Activated CD4-positive, alpha-beta memory T cell treated with anti-CD3 and anti-CD28 coated beads for 36 hours (primary cell): Measurements from ENCODE around the gene GRK5. TPM values are rescaled to one million over a fixed set of nuclear protein-coding genes. Genes with fewer than 3 reads are reported as not detected.

Experiments
- CTCF ChIA-PET: fragments of 350-600 bp; sonication (Branson Sonifier 250); formaldehyde crosslinking; loops from one replicate; lab custom pipeline; 2021; ENCODE audit warnings: antibody characterized with exemption, inconsistent platforms; lab: Charles Lee
- POLR2A ChIA-PET: fragments of 350-600 bp; sonication (Branson Sonifier 250); formaldehyde crosslinking; loops from one replicate; lab custom pipeline; 2021; ENCODE audit warnings: antibody characterized with exemption; lab: Charles Lee
- DNase-seq: peaks from one replicate; pipeline ENCODE4 v3.0.0-alpha.2; 2020
- H3K27ac Mint-ChIP-seq: one replicate; pipeline ENCODE4 v1.8.0; 2021; ENCODE audit warnings: mixed read lengths
- H3K27me3 Mint-ChIP-seq: one replicate; pipeline ENCODE4 v1.8.0; 2021; ENCODE audit warnings: mixed read lengths
- H3K36me3 Mint-ChIP-seq: one replicate; pipeline ENCODE4 v1.8.0; 2021; ENCODE audit warnings: mixed read lengths
- H3K4me1 Mint-ChIP-seq: one replicate; pipeline ENCODE4 v1.8.0; 2021; ENCODE audit warnings: low read depth, mixed read lengths
- H3K4me3 Mint-ChIP-seq: one replicate; pipeline ENCODE4 v1.8.0; 2021; ENCODE audit warnings: mild to moderate bottlenecking, mixed read lengths
- H3K9me3 Mint-ChIP-seq: one replicate; pipeline ENCODE4 v1.8.0; 2021; ENCODE audit warnings: mixed read lengths
- intact Hi-C: fragments of 100-400 bp; cut with micrococcal nuclease; formaldehyde crosslinking; loops from one replicate; pipeline ENCODE4 v1.15.1; 2023
- total RNA-seq, 2 experiments: library from RNA; stranded (reverse); gene quantifications; one replicate each; pipeline ENCODE4 v1.2.3, GENCODE V29; 2021

GRK5 gene
- total RNA-seq, 2 experiments from 2014 or later, result 22.7 to 23.0 TPM

GRCh38 chr10:119303886-119304285 is 96.5 kb downstream of the GRK5 start:
- no peak overlapping the region for H3K27ac Mint-ChIP-seq
- no peaks in the 10 kb centered on the region for H3K36me3 Mint-ChIP-seq
- no peaks in the 10 kb centered on the region for H3K27me3 Mint-ChIP-seq
- H3K4me3 Mint-ChIP-seq, result no peak overlapping the region
- peaks cover 82% of the 10 kb centered on the region for H3K4me1 Mint-ChIP-seq
- CTCF ChIA-PET, result interaction anchor here (3.6 kb wide), 1 partner anchor 97 kb away, joined by 24 read pairs; the partner anchor contains the start of gene GRK5
- intact Hi-C loops, result no loop called here
- DNase-seq, result no peak
- POLR2A ChIA-PET, result no interaction called here
- no peaks in the 10 kb centered on the region for H3K9me3 Mint-ChIP-seq

GRCh38 chr10:119304541-119304940 is 97.2 kb downstream of the GRK5 start:
- Mint-ChIP-seq H3K36me3 (no peaks in the 10 kb centered on the region), H3K27ac (peak overlapping the region; percentile 100), H3K4me1 (peaks cover 82% of the 10 kb centered on the region), H3K4me3 (no peak overlapping the region), H3K9me3 (no peaks in the 10 kb centered on the region), H3K27me3 (no peaks in the 10 kb centered on the region)
- intact Hi-C loops, result no loop called here
- DNase-seq, result no peak
- POLR2A ChIA-PET, result interaction anchor here (2.4 kb wide), 1 partner anchor 97 kb away, joined by 18 read pairs; the partner anchor contains the start of gene GRK5
- CTCF ChIA-PET, result interaction anchor here (1.5 to 3.6 kb wide), 2 partner anchors 98 to 140 kb away, joined by 4 to 24 read pairs; partner anchors contain the start of gene GRK5

- peak overlapping the region; percentile 63 for H3K4me3 Mint-ChIP-seq
- H3K27me3 Mint-ChIP-seq, result no peaks in the 10 kb centered on the region
- H3K36me3 Mint-ChIP-seq, result no peaks in the 10 kb centered on the region
- H3K9me3 Mint-ChIP-seq, result no peaks in the 10 kb centered on the region
- peaks cover 67% of the 10 kb centered on the region for H3K4me1 Mint-ChIP-seq
- intact Hi-C loops, result loop anchor here (1.0 to 5.0 kb wide), 15 partner anchors 9 to 587 kb away; partner anchors contain the start of genes CACUL1, RGS10, SEC23IP and TIAL1
- ChIA-PET CTCF (interaction anchor here (0.7 to 3.6 kb wide), 9 partner anchors 10 to 223 kb away, joined by 3 to 24 read pairs (median 4); partner anchors contain the start of gene GRK5), POLR2A (interaction anchor here (0.9 to 2.4 kb wide), 10 partner anchors 9 to 202 kb away, joined by 3 to 18 read pairs (median 4); partner anchors contain the start of genes DENND10 and GRK5)
- peak; percentile 95 for DNase-seq
- H3K27ac Mint-ChIP-seq, result peak overlapping the region; percentile 100
These were observed 98.6 kb downstream of the GRK5 start for GRCh38 chr10:119305860-119306513.

GRCh38 chr10:119306514-119306951 is 99.2 kb downstream of the GRK5 start:
- intact Hi-C loops, result loop anchor here (1.0 to 5.0 kb wide), 15 partner anchors 9 to 586 kb away; partner anchors contain the start of genes CACUL1, RGS10, SEC23IP and TIAL1
- peak overlapping the region; percentile 63 for H3K4me3 Mint-ChIP-seq
- POLR2A ChIA-PET, result interaction anchor here (0.8 to 2.4 kb wide), 10 partner anchors 9 to 202 kb away, joined by 3 to 18 read pairs (median 4); partner anchors contain the start of genes DENND10 and GRK5
- H3K9me3 Mint-ChIP-seq, result no peaks in the 10 kb centered on the region
- H3K27me3 Mint-ChIP-seq, result no peaks in the 10 kb centered on the region
- CTCF ChIA-PET, result interaction anchor here (0.7 to 3.6 kb wide), 12 partner anchors 9 to 224 kb away, joined by 3 to 24 read pairs (median 3); partner anchors contain the start of gene GRK5
- H3K4me1 Mint-ChIP-seq, result peaks cover 65% of the 10 kb centered on the region
- no peaks in the 10 kb centered on the region for H3K36me3 Mint-ChIP-seq
- peak; percentile 82 for DNase-seq
- peak overlapping the region; percentile 100 for H3K27ac Mint-ChIP-seq

- no peaks in the 10 kb centered on the region for H3K9me3 Mint-ChIP-seq
- peak overlapping the region; percentile 63 for H3K4me3 Mint-ChIP-seq
- H3K27ac Mint-ChIP-seq, result peak overlapping the region; percentile 100
- H3K27me3 Mint-ChIP-seq, result no peaks in the 10 kb centered on the region
- peaks cover 61% of the 10 kb centered on the region for H3K4me1 Mint-ChIP-seq
- ChIA-PET POLR2A (interaction anchor here (0.8 to 1.8 kb wide), 7 partner anchors 9 to 174 kb away, joined by 3 to 7 read pairs (median 3); partner anchors contain the start of gene GRK5), CTCF (interaction anchor here (0.7 to 3.6 kb wide), 9 partner anchors 17 to 138 kb away, joined by 3 to 24 read pairs (median 3); partner anchors contain the start of gene GRK5)
- intact Hi-C loops, result loop anchor here (1.0 to 5.0 kb wide), 15 partner anchors 8 to 586 kb away; partner anchors contain the start of genes CACUL1, RGS10, SEC23IP and TIAL1
- peak; percentile 48 for DNase-seq
- no peaks in the 10 kb centered on the region for H3K36me3 Mint-ChIP-seq
These were observed 99.6 kb downstream of the GRK5 start for GRCh38 chr10:119306986-119307392.

- intact Hi-C loops, result loop anchor here (5.0 kb wide), 6 partner anchors 64 to 556 kb away; partner anchors contain the start of genes CACUL1, RGS10 and TIAL1
- H3K27ac Mint-ChIP-seq, result no peak overlapping the region
- no peaks in the 10 kb centered on the region for H3K36me3 Mint-ChIP-seq
- H3K9me3 Mint-ChIP-seq, result peaks cover 3% of the 10 kb centered on the region
- POLR2A ChIA-PET, result interaction anchor here (1.0 kb wide), 1 partner anchor 101 kb away, joined by 3 read pairs; the partner anchor contains the start of gene GRK5
- no peak overlapping the region for H3K4me3 Mint-ChIP-seq
- H3K27me3 Mint-ChIP-seq, result peaks cover 5% of the 10 kb centered on the region
- H3K4me1 Mint-ChIP-seq, result peaks cover 58% of the 10 kb centered on the region
- DNase-seq, result no peak
- CTCF ChIA-PET, result interaction anchor here (1.6 kb wide), 1 partner anchor 98 kb away, joined by 4 read pairs; no protein-coding TSS in a partner anchor
These were observed 100.7 kb downstream of the GRK5 start for GRCh38 chr10:119308089-119308488.

- Mint-ChIP-seq H3K4me1 (peaks cover 59% of the 10 kb centered on the region), H3K36me3 (no peaks in the 10 kb centered on the region), H3K27ac (no peak overlapping the region), H3K4me3 (no peak overlapping the region), H3K9me3 (peaks cover 3% of the 10 kb centered on the region), H3K27me3 (peaks cover 5% of the 10 kb centered on the region)
- intact Hi-C loops, result loop anchor here (5.0 kb wide), 6 partner anchors 64 to 556 kb away; partner anchors contain the start of genes CACUL1, RGS10 and TIAL1
- ChIA-PET POLR2A (no interaction called here), CTCF (interaction anchor here (1.5 kb wide), 1 partner anchor 102 kb away, joined by 3 read pairs; no protein-coding TSS in a partner anchor)
- DNase-seq, result no peak
These were observed 101.4 kb downstream of the GRK5 start for GRCh38 chr10:119308551-119309422.

GRCh38 chr10:119309423-119309770 is 102.0 kb downstream of the GRK5 start:
- Mint-ChIP-seq H3K4me3 (no peak overlapping the region), H3K4me1 (peaks cover 60% of the 10 kb centered on the region), H3K36me3 (no peaks in the 10 kb centered on the region), H3K27ac (no peak overlapping the region), H3K9me3 (peaks cover 3% of the 10 kb centered on the region), H3K27me3 (peaks cover 5% of the 10 kb centered on the region)
- intact Hi-C loops, result loop anchor here (5.0 kb wide), 6 partner anchors 63 to 557 kb away; partner anchors contain the start of genes CACUL1, RGS10 and TIAL1
- POLR2A ChIA-PET, result no interaction called here
- DNase-seq, result no peak
- CTCF ChIA-PET, result interaction anchor here (1.5 kb wide), 1 partner anchor 102 kb away, joined by 3 read pairs; no protein-coding TSS in a partner anchor

GRCh38 chr10:119310806-119311205 is 103.4 kb downstream of the GRK5 start:
- peaks cover 5% of the 10 kb centered on the region for H3K27me3 Mint-ChIP-seq
- ChIA-PET CTCF (interaction anchor here (1.1 kb wide), 1 partner anchor 102 kb away, joined by 3 read pairs; no protein-coding TSS in a partner anchor), POLR2A (no interaction called here)
- DNase-seq, result no peak
- no peaks in the 10 kb centered on the region for H3K36me3 Mint-ChIP-seq
- H3K4me1 Mint-ChIP-seq, result peaks cover 60% of the 10 kb centered on the region
- peaks cover 3% of the 10 kb centered on the region for H3K9me3 Mint-ChIP-seq
- H3K4me3 Mint-ChIP-seq, result no peak overlapping the region
- intact Hi-C loops, result no loop called here
- H3K27ac Mint-ChIP-seq, result no peak overlapping the region

GRCh38 chr10:119312241-119312640 is 104.9 kb downstream of the GRK5 start:
- DNase-seq, result no peak
- ChIA-PET CTCF (interaction anchor here (1.1 kb wide), 1 partner anchor 102 kb away, joined by 3 read pairs; no protein-coding TSS in a partner anchor), POLR2A (no interaction called here)
- H3K27ac Mint-ChIP-seq, result peak overlapping the region; percentile 28
- intact Hi-C loops, result no loop called here
- H3K27me3 Mint-ChIP-seq, result peaks cover 5% of the 10 kb centered on the region
- H3K36me3 Mint-ChIP-seq, result no peaks in the 10 kb centered on the region
- H3K4me1 Mint-ChIP-seq, result peaks cover 59% of the 10 kb centered on the region
- no peak overlapping the region for H3K4me3 Mint-ChIP-seq
- H3K9me3 Mint-ChIP-seq, result peaks cover 3% of the 10 kb centered on the region

GRCh38 chr10:119313024-119313423 is 105.7 kb downstream of the GRK5 start:
- intact Hi-C loops, result no loop called here
- DNase-seq, result no peak
- H3K9me3 Mint-ChIP-seq, result peaks cover 3% of the 10 kb centered on the region
- ChIA-PET POLR2A (no interaction called here), CTCF (no interaction called here)
- H3K36me3 Mint-ChIP-seq, result no peaks in the 10 kb centered on the region
- H3K27ac Mint-ChIP-seq, result peak overlapping the region; percentile 28
- no peak overlapping the region for H3K4me3 Mint-ChIP-seq
- H3K27me3 Mint-ChIP-seq, result peaks cover 5% of the 10 kb centered on the region
- H3K4me1 Mint-ChIP-seq, result peaks cover 54% of the 10 kb centered on the region
